Uterus (tissue), 4 donors: ENCODE measurements around the gene ELMO1. TPM values are rescaled to one million over a fixed set of nuclear protein-coding genes. Genes with fewer than 3 reads are reported as not detected.

ENCODE experiments used
- DNase-seq, 2 donors: peaks; one replicate each; pipeline ENCODE4 v3.0.0-alpha.2; 2019 to 2020
- H3K27ac ChIP-seq, 2 donors: fragments of 200-600 bp; sonication (generic); 1 replicate in 1 of 2; 2 replicates in 1 of 2; pipeline ENCODE4 v1.5.1; 2016 to 2018
- H3K27me3 ChIP-seq, 2 donors: fragments of 200-600 bp; sonication (generic); one replicate each; pipeline ENCODE4 v1.5.1; 2018 to 2019; ENCODE audit warnings: control low read depth in 1 of 2
- H3K36me3 ChIP-seq, 2 donors: fragments of 200-600 bp; sonication (generic); one replicate each; pipeline ENCODE4 v1.5.1; 2019; ENCODE audit warnings: control low read depth in 1 of 2
- H3K4me1 ChIP-seq, 2 donors: fragments of 200-600 bp; sonication (generic); one replicate each; pipeline ENCODE4 v1.5.1; 2018 to 2019; ENCODE audit warnings: control low read depth in 1 of 2
- H3K4me3 ChIP-seq, 2 donors: fragments of 200-600 bp; sonication (generic); 1 replicate in 1 of 2; 2 replicates in 1 of 2; pipeline ENCODE4 v1.5.1; 2018 to 2019; ENCODE audit warnings: mild to moderate bottlenecking in 1 of 2
- H3K9me3 ChIP-seq, 2 donors: fragments of 200-600 bp; sonication (generic); one replicate each; pipeline ENCODE4 v1.5.1; 2019; ENCODE audit warnings: control low read depth in 1 of 2
- CTCF ChIP-seq, 4 experiments: fragments of 200-600 bp in 2 of 4; fragments of 450-650 bp in 2 of 4; sonication (generic) in 2 of 4; IDR thresholded peaks; one replicate each; pipeline ENCODE4 v1.5.1; 2016 to 2019; ENCODE audit warnings: antibody characterized with exemption in 4 of 4, mild to moderate bottlenecking in 2 of 4, moderate library complexity in 1 of 4
- POLR2A ChIP-seq, 2 donors: fragments of 450-650 bp; IDR thresholded peaks; one replicate each; pipeline ENCODE4 v1.6.1; 2016; ENCODE audit warnings: antibody characterized with exemption in 2 of 2, mild to moderate bottlenecking in 1 of 2, moderate library complexity in 1 of 2
- intact Hi-C: fragments of 100-400 bp; cut with DNase I; formaldehyde crosslinking; loops from one replicate; pipeline ENCODE4 v1.15.1; 2023; ENCODE audit warnings: low total_unique reads
- total RNA-seq, 4 donors: library from RNA; depleted of rRNA in 3 of 4; stranded (reverse); fragments of >200 nt in 3 of 4; gene quantifications; one replicate each; pipeline versions ENCODE4 v1.1.0 to v1.2.4, GENCODE V29; 2014 to 2023
- donor health status: DM: yes; HTN: yes; CAD: no.

Gene ELMO1
- total RNA-seq, 4 donors from 2014 or later = 37.9 to 64.7 (median 55.5) TPM

- Histone ChIP-seq H3K4me1 (no peaks in the 10 kb centered on the region), H3K27ac (no peak overlapping the region), H3K4me3 (no peak overlapping the region), H3K9me3 (no peaks in the 10 kb centered on the region), H3K27me3 (no peaks in the 10 kb centered on the region), H3K36me3 (no peaks in the 10 kb centered on the region)
- intact Hi-C loops = no loop called here
- no peak for TF ChIP-seq CTCF (IDR thresholded peaks at IDR 0.05)
- TF ChIP-seq POLR2A (IDR thresholded peaks at IDR 0.05) = no peak
- no peak for DNase-seq
Observed at GRCh38 chr7:37011151-37011890, 437.3 kb downstream of the ELMO1 start.

- Histone ChIP-seq H3K4me1 (no peaks in the 10 kb centered on the region), H3K36me3 (no peaks in the 10 kb centered on the region), H3K9me3 (no peaks in the 10 kb centered on the region), H3K4me3 (no peak overlapping the region), H3K27me3 (no peaks in the 10 kb centered on the region), H3K27ac (no peak overlapping the region)
- TF ChIP-seq CTCF (IDR thresholded peaks at IDR 0.05) (no peak), POLR2A (IDR thresholded peaks at IDR 0.05) (no peak)
- no peak for DNase-seq
- intact Hi-C loops = no loop called here
Observed at GRCh38 chr7:37009125-37009675, 439.5 kb downstream of the ELMO1 start.

GRCh38 chr7:37007691-37008090 lies 441.0 kb downstream of the ELMO1 start:
- H3K27ac ChIP-seq = no peak overlapping the region
- H3K4me1 ChIP-seq = no peaks in the 10 kb centered on the region
- TF ChIP-seq CTCF (IDR thresholded peaks at IDR 0.05) (no peak), POLR2A (IDR thresholded peaks at IDR 0.05) (no peak)
- intact Hi-C loops = no loop called here
- H3K36me3 ChIP-seq = no peaks in the 10 kb centered on the region
- DNase-seq = no peak
- H3K9me3 ChIP-seq = no peaks in the 10 kb centered on the region
- no peak overlapping the region for H3K4me3 ChIP-seq
- no peaks in the 10 kb centered on the region for H3K27me3 ChIP-seq

GRCh38 chr7:37007268-37007667 lies 441.4 kb downstream of the ELMO1 start:
- intact Hi-C loops = no loop called here
- Histone ChIP-seq H3K27me3 (no peaks in the 10 kb centered on the region), H3K36me3 (no peaks in the 10 kb centered on the region), H3K4me1 (no peaks in the 10 kb centered on the region), H3K9me3 (no peaks in the 10 kb centered on the region), H3K4me3 (no peak overlapping the region), H3K27ac (no peak overlapping the region)
- no peak for DNase-seq
- TF ChIP-seq POLR2A (IDR thresholded peaks at IDR 0.05) = no peak
- no peak for TF ChIP-seq CTCF (IDR thresholded peaks at IDR 0.05)

- H3K36me3 ChIP-seq = no peaks in the 10 kb centered on the region
- intact Hi-C loops = no loop called here
- H3K4me1 ChIP-seq = no peaks in the 10 kb centered on the region
- H3K27me3 ChIP-seq = no peaks in the 10 kb centered on the region
- H3K4me3 ChIP-seq = no peak overlapping the region
- no peaks in the 10 kb centered on the region for H3K9me3 ChIP-seq
- DNase-seq = no peak
- H3K27ac ChIP-seq = no peak overlapping the region
- TF ChIP-seq POLR2A (IDR thresholded peaks at IDR 0.05) = no peak
- no peak for TF ChIP-seq CTCF (IDR thresholded peaks at IDR 0.05)
Observed at GRCh38 chr7:37006764-37007163, 441.9 kb downstream of the ELMO1 start.
